Skeletal muscle tissue (tissue), 4 donors: ENCODE data around the gene LAGE3. TPM values are rescaled to one million over a fixed set of nuclear protein-coding genes. Genes with fewer than 3 reads are reported as not detected.

Experiments
- H3K27ac ChIP-seq: one replicate; pipeline ENCODE4 v1.7.0; 2013; ENCODE audit warnings: mild to moderate bottlenecking, low read depth, low read length, inconsistent platforms
- H3K27me3 ChIP-seq, 3 donors: one replicate each; pipeline ENCODE4 v1.7.0; 2013; ENCODE audit warnings: low read length in 3 of 3; ENCODE audit not compliant: control insufficient read depth in 3 of 3, insufficient read depth in 3 of 3
- H3K36me3 ChIP-seq, 3 donors: one replicate each; pipeline ENCODE4 v1.7.0; 2013; ENCODE audit warnings: low read length in 3 of 3; ENCODE audit not compliant: control insufficient read depth in 3 of 3, insufficient read depth in 3 of 3
- H3K4me1 ChIP-seq, 3 donors: one replicate each; pipeline ENCODE4 v1.7.0; 2013; ENCODE audit warnings: low read length in 3 of 3, mild to moderate bottlenecking in 3 of 3; ENCODE audit not compliant: control insufficient read depth in 3 of 3, insufficient read depth in 3 of 3
- H3K4me3 ChIP-seq, 3 donors: one replicate each; pipeline ENCODE4 v1.7.0; 2013; ENCODE audit warnings: low read length in 3 of 3
- H3K9ac ChIP-seq, 3 donors: one replicate each; pipeline ENCODE4 v1.7.0; 2013; ENCODE audit warnings: low read length in 3 of 3, mild to moderate bottlenecking in 3 of 3, moderate library complexity in 2 of 3, low read depth in 1 of 3
- H3K9me3 ChIP-seq, 3 donors: one replicate each; pipeline ENCODE4 v1.7.0; 2013; ENCODE audit warnings: low read length in 3 of 3; ENCODE audit not compliant: control insufficient read depth in 3 of 3
- total RNA-seq: library from RNA; depleted of rRNA; stranded (reverse); fragments of >200 nt; gene quantifications from one replicate; pipeline ENCODE4 v1.2.3, GENCODE V29; 2014
- donor health status: Osteomylitis.

Gene LAGE3
- total RNA-seq, 1 donor from 2014 or later: 12.0 TPM

- H3K27ac ChIP-seq: no peak overlapping the region
These were observed 34.6 kb upstream of the LAGE3 start for GRCh38 chrX:154513716-154514115.

DNA sequence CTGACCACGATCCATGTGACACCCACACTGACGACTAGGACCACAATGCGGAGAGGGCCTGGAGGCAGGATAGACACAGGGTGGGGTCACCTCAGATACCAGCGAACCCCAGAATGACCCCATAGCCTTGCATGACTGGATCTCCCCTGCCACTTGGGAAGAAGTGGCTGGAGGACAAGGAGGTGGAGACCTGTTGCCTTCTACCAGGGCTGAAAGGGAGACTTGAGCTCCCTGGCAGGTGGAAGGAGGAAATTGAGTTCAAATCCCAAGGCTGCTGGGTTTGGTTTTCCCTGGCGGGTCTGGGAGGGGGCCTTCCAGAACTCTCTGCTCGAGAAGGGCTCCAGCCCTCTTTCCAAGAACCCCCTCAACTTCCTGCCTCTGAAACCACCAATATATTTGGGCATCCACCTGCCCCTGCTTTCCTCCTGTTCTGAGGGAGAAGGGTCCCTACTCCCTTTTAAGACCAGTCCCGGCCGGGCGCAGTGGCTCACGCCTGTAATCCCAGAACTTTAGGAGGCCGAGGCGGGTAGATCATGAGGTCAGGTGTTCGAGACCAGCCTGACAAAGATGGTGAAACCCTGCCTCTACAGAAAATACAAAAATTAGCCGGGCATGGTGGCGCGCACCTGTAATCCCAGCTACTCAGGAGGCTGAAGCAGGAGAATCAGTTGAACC, 33.9 kb upstream of the LAGE3 start:
- Histone ChIP-seq H3K27ac (no peak overlapping the region), H3K4me1 (peaks cover 11 to 16% (median 13%) of the 10 kb centered on the region in 3 donors), H3K27me3 (no peaks in the 10 kb centered on the region), H3K9me3 (no peaks in the 10 kb centered on the region), H3K9ac (no peak overlapping the region), H3K4me3 (no peak overlapping the region), H3K36me3 (peaks cover 4 to 9% (median 8%) of the 10 kb centered on the region in 3 donors)

More at GRCh38 chrX:154513716-154514115, 34.6 kb upstream of the LAGE3 start:
- H3K36me3 ChIP-seq: peaks cover 2 to 6% (median 4%) of the 10 kb centered on the region in 3 donors
- no peaks in the 10 kb centered on the region for H3K9me3 ChIP-seq
- no peak overlapping the region for H3K4me3 ChIP-seq
- no peaks in the 10 kb centered on the region for H3K27me3 ChIP-seq
- H3K9ac ChIP-seq: no peak overlapping the region
- peaks cover 11 to 16% (median 13%) of the 10 kb centered on the region in 3 donors for H3K4me1 ChIP-seq

- no peak overlapping the region for H3K9ac ChIP-seq
- no peaks in the 10 kb centered on the region for H3K27me3 ChIP-seq
- H3K4me1 ChIP-seq: peaks cover 6 to 7% (median 6%) of the 10 kb centered on the region in 3 donors
- no peak overlapping the region for H3K27ac ChIP-seq
- H3K9me3 ChIP-seq: no peaks in the 10 kb centered on the region
- H3K36me3 ChIP-seq: peaks cover 6 to 11% (median 11%) of the 10 kb centered on the region in 3 donors
- H3K4me3 ChIP-seq: no peak overlapping the region
These were observed 32.7 kb upstream of the LAGE3 start for GRCh38 chrX:154511761-154512160.

- Histone ChIP-seq H3K4me1 (no peaks in the 10 kb centered on the region), H3K27me3 (no peaks in the 10 kb centered on the region), H3K9ac (no peak overlapping the region), H3K9me3 (no peaks in the 10 kb centered on the region), H3K4me3 (no peak overlapping the region), H3K27ac (no peak overlapping the region), H3K36me3 (peaks cover 12 to 19% (median 19%) of the 10 kb centered on the region in 3 donors)
These were observed 30.4 kb upstream of the LAGE3 start for GRCh38 chrX:154509455-154509854.

GRCh38 chrX:154508384-154508745, 29.3 kb upstream of the LAGE3 start:
- Histone ChIP-seq H3K4me1 (no peaks in the 10 kb centered on the region), H3K4me3 (no peak overlapping the region), H3K9me3 (no peaks in the 10 kb centered on the region)

GRCh38 chrX:154507673-154508383, 28.7 kb upstream of the LAGE3 start:
- no peaks in the 10 kb centered on the region for H3K4me1 ChIP-seq
- H3K9me3 ChIP-seq: no peaks in the 10 kb centered on the region
- H3K4me3 ChIP-seq: no peak overlapping the region
- H3K27ac ChIP-seq: no peak overlapping the region
- no peak overlapping the region for H3K9ac ChIP-seq
- H3K36me3 ChIP-seq: peaks cover 12 to 19% (median 19%) of the 10 kb centered on the region in 3 donors
- peaks cover 0 to under 1% (median 0%) of the 10 kb centered on the region in 3 donors for H3K27me3 ChIP-seq

More at GRCh38 chrX:154508384-154508745, 29.3 kb upstream of the LAGE3 start:
- no peak overlapping the region for H3K27ac ChIP-seq
- no peak overlapping the region for H3K9ac ChIP-seq
- no peaks in the 10 kb centered on the region for H3K27me3 ChIP-seq
- H3K36me3 ChIP-seq: peaks cover 12 to 19% (median 19%) of the 10 kb centered on the region in 3 donors

DNA sequence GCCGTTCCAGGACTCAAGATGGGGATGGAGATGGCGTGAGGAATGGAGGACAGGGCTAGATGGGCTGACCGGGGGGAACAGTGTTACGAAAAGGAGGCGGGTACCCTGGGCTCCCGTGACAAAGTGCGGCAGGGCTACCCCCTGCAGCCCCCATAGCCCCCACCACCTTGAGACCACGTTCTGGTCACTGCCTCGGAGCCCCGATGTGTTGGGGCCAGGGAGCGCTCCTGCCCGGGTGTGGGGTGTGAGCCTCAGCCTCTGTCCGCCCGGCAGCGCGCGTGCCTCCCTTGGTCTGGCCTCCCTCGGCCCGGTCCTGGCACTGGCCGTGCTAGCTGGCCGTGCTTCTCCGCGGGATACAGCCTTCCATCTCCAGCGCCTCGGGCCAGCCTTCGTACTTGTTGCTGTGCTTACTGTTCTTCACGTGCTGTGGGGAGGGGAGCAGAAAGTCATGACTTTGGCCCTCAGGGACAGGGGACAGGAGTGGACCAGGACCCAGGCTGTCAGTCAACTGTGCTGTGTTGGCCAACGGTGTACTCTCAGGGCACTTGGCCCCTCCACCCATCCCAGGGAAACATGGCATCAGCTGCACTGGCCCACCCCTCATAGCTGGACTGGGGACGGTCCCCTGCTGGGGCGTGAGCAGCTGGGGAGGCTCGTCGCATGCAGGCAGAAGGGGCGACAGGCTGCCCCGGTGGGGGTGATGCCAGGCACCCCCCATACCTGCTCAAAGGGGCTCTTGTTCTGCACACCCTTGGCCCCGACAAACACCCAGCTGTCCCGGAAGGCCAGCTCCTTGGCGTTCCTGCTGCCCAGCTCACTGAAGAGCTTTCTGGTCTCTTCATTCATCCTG, 27.6 kb upstream of the LAGE3 start:
- Histone ChIP-seq H3K9me3 (no peaks in the 10 kb centered on the region), H3K9ac (no peak overlapping the region), H3K4me1 (no peaks in the 10 kb centered on the region), H3K27ac (no peak overlapping the region), H3K36me3 (peaks cover 12 to 19% (median 19%) of the 10 kb centered on the region in 3 donors), H3K4me3 (no peak overlapping the region), H3K27me3 (peaks cover 0 to 4% (median 0%) of the 10 kb centered on the region in 3 donors)

- Histone ChIP-seq H3K27ac (no peak overlapping the region), H3K36me3 (peaks cover 12 to 19% (median 19%) of the 10 kb centered on the region in 3 donors), H3K9ac (no peak overlapping the region)
These were observed 26.7 kb upstream of the LAGE3 start for GRCh38 chrX:154505734-154506133.

GRCh38 chrX:154502989-154503388, 23.9 kb upstream of the LAGE3 start:
- Histone ChIP-seq H3K36me3 (peaks cover 8 to 11% (median 10%) of the 10 kb centered on the region in 3 donors), H3K4me1 (no peaks in the 10 kb centered on the region)

More at GRCh38 chrX:154505734-154506133, 26.7 kb upstream of the LAGE3 start:
- Histone ChIP-seq H3K27me3 (peaks cover 0 to 4% (median 0%) of the 10 kb centered on the region in 3 donors), H3K4me1 (no peaks in the 10 kb centered on the region), H3K9me3 (no peaks in the 10 kb centered on the region), H3K4me3 (no peak overlapping the region)

More at GRCh38 chrX:154502989-154503388, 23.9 kb upstream of the LAGE3 start:
- no peak overlapping the region for H3K27ac ChIP-seq
- H3K4me3 ChIP-seq: no peak overlapping the region
- peaks cover 0 to 4% (median 0%) of the 10 kb centered on the region in 3 donors for H3K27me3 ChIP-seq
- H3K9me3 ChIP-seq: no peaks in the 10 kb centered on the region
- no peak overlapping the region for H3K9ac ChIP-seq
